Gastroesophageal sphincter (tissue), 3 donors: ENCODE data around the gene SUSD3.

ENCODE experiments used
- CTCF ChIP-seq, 4 experiments: fragments of 200-600 bp in 2 of 4; fragments of 450-650 bp in 2 of 4; sonication (generic) in 1 of 4; IDR thresholded peaks; one replicate each; pipeline ENCODE4 v1.5.1; 2017 to 2019; ENCODE audit warnings: antibody characterized with exemption in 4 of 4, mild to moderate bottlenecking in 2 of 4, moderate library complexity in 2 of 4
- EP300 ChIP-seq: sonication (generic); formaldehyde crosslinking; IDR thresholded peaks from one replicate; pipeline ENCODE4 v1.6.1; 2017; ENCODE audit warnings: antibody characterized with exemption, mild to moderate bottlenecking
- POLR2A ChIP-seq, 2 donors: fragments of 450-650 bp; IDR thresholded peaks; one replicate each; pipeline ENCODE4 v1.6.1; 2017; ENCODE audit warnings: antibody characterized with exemption in 2 of 2, mild to moderate bottlenecking in 2 of 2, moderate library complexity in 1 of 2
- POLR2AphosphoS5 ChIP-seq: sonication (generic); formaldehyde crosslinking; IDR thresholded peaks from one replicate; pipeline ENCODE4 v1.6.1; 2017; ENCODE audit warnings: antibody characterized with exemption

- TF ChIP-seq CTCF (IDR thresholded peaks at IDR 0.05) (no peak), POLR2AphosphoS5 (no peak), POLR2A (IDR thresholded peaks at IDR 0.05) (no peak), EP300 (no peak)
These were observed 6.7 kb downstream of the SUSD3 start for GRCh38 chr9:93065135-93065720.
